ENCODE results near the gene FERMT1.

DNA sequence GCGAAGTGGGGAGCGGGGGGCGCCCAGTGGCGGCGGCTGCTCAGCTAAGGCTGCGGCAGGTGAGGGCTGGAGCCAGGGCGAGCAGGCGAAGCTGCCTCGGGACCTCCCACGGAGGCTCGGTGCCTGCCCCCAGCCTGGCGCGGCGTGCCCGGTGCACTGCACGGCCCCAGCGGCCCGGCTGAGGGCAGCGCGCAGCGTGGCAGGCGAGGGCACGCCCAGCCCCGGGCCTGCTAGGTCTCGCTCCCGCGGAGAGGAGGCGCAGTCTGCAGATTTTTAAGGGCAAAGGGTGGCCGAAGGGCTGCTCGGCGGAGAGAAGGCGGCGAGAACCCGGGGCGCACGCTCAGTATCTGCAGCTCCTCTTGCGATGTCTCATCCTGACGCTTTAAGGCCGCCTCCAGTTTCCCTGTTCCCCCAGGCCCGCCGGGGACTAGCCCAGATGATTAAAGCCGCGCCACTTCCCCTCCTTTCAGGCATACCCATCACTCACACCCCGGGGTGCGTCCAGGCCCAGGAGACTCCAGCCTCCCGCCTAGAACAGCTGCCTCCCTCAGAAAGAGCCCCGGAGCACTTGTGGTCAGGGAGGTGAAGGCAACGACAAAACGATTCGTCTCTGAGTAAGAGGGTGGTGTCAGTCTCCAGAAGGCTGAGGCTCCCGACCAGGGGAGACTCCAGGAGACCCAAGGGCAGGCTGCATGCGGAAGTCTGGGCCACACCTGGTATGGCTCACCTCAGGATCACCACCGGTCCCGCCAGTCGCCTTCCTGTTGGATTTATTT, at the start of gene FERMT1:
- TF ChIP-seq POLR2A (IDR thresholded peaks at IDR 0.05; ENCODE audit: low read length): no peak
- TF ChIP-seq GATA1 (IDR thresholded peaks at IDR 0.05; ENCODE audit: low read depth, low read length): no peak

Data from erythroblast (primary cell).